NT2/D1 (cell line): ENCODE measurements around the gene MYPN.

Experiments
- DNase-seq: peaks from one replicate; pipeline ENCODE4 v3.0.0-alpha.2; 2011; ENCODE audit warnings: low read depth, low spot score
- H3K27me3 ChIP-seq: 2 replicates; pipeline ENCODE4 v1.6.0; 2011; ENCODE audit warnings: mild to moderate bottlenecking; ENCODE audit not compliant: insufficient read length, insufficient read depth
- H3K36me3 ChIP-seq: 2 replicates; pipeline ENCODE4 v1.6.1; 2011; ENCODE audit warnings: mild to moderate bottlenecking, low read length, mixed read lengths; ENCODE audit not compliant: insufficient read depth, insufficient read length
- H3K4me1 ChIP-seq: 2 replicates; pipeline ENCODE4 v1.5.1; 2011; ENCODE audit not compliant: insufficient read depth, insufficient read length
- H3K4me3 ChIP-seq: 2 replicates; pipeline ENCODE4 v1.5.1; 2011; ENCODE audit warnings: low read depth; ENCODE audit not compliant: insufficient read length
- H3K9ac ChIP-seq: 2 replicates; pipeline ENCODE4 v1.6.0; 2011; ENCODE audit warnings: low read depth; ENCODE audit not compliant: insufficient read length
- H3K9me3 ChIP-seq: 2 replicates; pipeline ENCODE4 v1.5.1; 2011; ENCODE audit warnings: mild to moderate bottlenecking, low read length; ENCODE audit not compliant: insufficient read depth
- SUZ12 ChIP-seq: IDR thresholded peaks from 2 replicates; pipeline ENCODE4 v1.6.1; 2011; ENCODE audit not compliant: insufficient read length, insufficient read depth; ENCODE audit errors: extremely low read depth
- YY1 ChIP-seq: IDR thresholded peaks from 2 replicates; pipeline ENCODE4 v1.6.1; 2011; ENCODE audit not compliant: insufficient read length, insufficient read depth
- ZNF274 ChIP-seq: IDR thresholded peaks from 2 replicates; pipeline ENCODE4 v1.6.1; 2011; ENCODE audit warnings: mild to moderate bottlenecking, low read depth, low read length

The MYPN gene

GRCh38 chr10:68107651-68108050, 1.6 kb upstream of the MYPN start:
- no peak for DNase-seq
- H3K9ac ChIP-seq = no peak overlapping the region
- no peaks in the 10 kb centered on the region for H3K27me3 ChIP-seq
- no peaks in the 10 kb centered on the region for H3K4me1 ChIP-seq
- no peaks in the 10 kb centered on the region for H3K9me3 ChIP-seq
- no peak for TF ChIP-seq YY1
- TF ChIP-seq SUZ12 = no peak
- TF ChIP-seq ZNF274 = no peak
- no peaks in the 10 kb centered on the region for H3K36me3 ChIP-seq
- no peak overlapping the region for H3K4me3 ChIP-seq

GRCh38 chr10:68108051-68108450, 1.2 kb upstream of the MYPN start:
- Histone ChIP-seq H3K9me3 (no peaks in the 10 kb centered on the region), H3K9ac (no peak overlapping the region), H3K4me3 (no peak overlapping the region), H3K4me1 (no peaks in the 10 kb centered on the region), H3K36me3 (no peaks in the 10 kb centered on the region), H3K27me3 (no peaks in the 10 kb centered on the region)
- no peak for DNase-seq
- TF ChIP-seq ZNF274 (no peak), SUZ12 (no peak), YY1 (no peak)

- H3K4me3 ChIP-seq = no peak overlapping the region
- no peaks in the 10 kb centered on the region for H3K36me3 ChIP-seq
- no peak for DNase-seq
- no peak overlapping the region for H3K9ac ChIP-seq
- H3K27me3 ChIP-seq = no peaks in the 10 kb centered on the region
- TF ChIP-seq YY1 (no peak), SUZ12 (no peak), ZNF274 (no peak)
- H3K9me3 ChIP-seq = no peaks in the 10 kb centered on the region
- H3K4me1 ChIP-seq = no peaks in the 10 kb centered on the region
Measured at GRCh38 chr10:68108653-68109052, 635 bp upstream of the MYPN start.

- TF ChIP-seq YY1 (no peak), ZNF274 (no peak), SUZ12 (no peak)
- no peaks in the 10 kb centered on the region for H3K9me3 ChIP-seq
- DNase-seq = no peak
- no peak overlapping the region for H3K4me3 ChIP-seq
- no peaks in the 10 kb centered on the region for H3K27me3 ChIP-seq
- H3K9ac ChIP-seq = no peak overlapping the region
- no peaks in the 10 kb centered on the region for H3K36me3 ChIP-seq
- H3K4me1 ChIP-seq = no peaks in the 10 kb centered on the region
Measured at GRCh38 chr10:68110027-68110426, 739 bp downstream of the MYPN start.

GRCh38 chr10:68111584-68111983, 2.3 kb downstream of the MYPN start:
- H3K9ac ChIP-seq = no peak overlapping the region
- no peak for TF ChIP-seq SUZ12
- no peak for TF ChIP-seq ZNF274
- no peak for TF ChIP-seq YY1

GRCh38 chr10:68112837-68113236, 3.5 kb downstream of the MYPN start:
- Histone ChIP-seq H3K9ac (no peak overlapping the region), H3K4me3 (no peak overlapping the region), H3K9me3 (no peaks in the 10 kb centered on the region), H3K27me3 (no peaks in the 10 kb centered on the region), H3K4me1 (no peaks in the 10 kb centered on the region), H3K36me3 (no peaks in the 10 kb centered on the region)
- no peak for DNase-seq
- TF ChIP-seq SUZ12 = no peak
- no peak for TF ChIP-seq YY1
- TF ChIP-seq ZNF274 = no peak

More at GRCh38 chr10:68111584-68111983, 2.3 kb downstream of the MYPN start:
- Histone ChIP-seq H3K36me3 (no peaks in the 10 kb centered on the region), H3K9me3 (no peaks in the 10 kb centered on the region), H3K4me3 (no peak overlapping the region), H3K27me3 (no peaks in the 10 kb centered on the region), H3K4me1 (no peaks in the 10 kb centered on the region)
- DNase-seq = no peak

GRCh38 chr10:68118657-68119056, 9.4 kb downstream of the MYPN start:
- Histone ChIP-seq H3K27me3 (no peaks in the 10 kb centered on the region), H3K4me3 (no peak overlapping the region), H3K9me3 (no peaks in the 10 kb centered on the region), H3K4me1 (no peaks in the 10 kb centered on the region), H3K9ac (no peak overlapping the region), H3K36me3 (no peaks in the 10 kb centered on the region)
- TF ChIP-seq SUZ12 (no peak), YY1 (no peak), ZNF274 (no peak)
- no peak for DNase-seq
